ENCODE data around the gene SYTL1. TPM values are rescaled to one million over a fixed set of nuclear protein-coding genes. Genes with fewer than 3 reads are reported as not detected.

SYTL1 gene
- total and polyA plus RNA-seq, 2 experiments from 2014 or later, result not detected

DNA sequence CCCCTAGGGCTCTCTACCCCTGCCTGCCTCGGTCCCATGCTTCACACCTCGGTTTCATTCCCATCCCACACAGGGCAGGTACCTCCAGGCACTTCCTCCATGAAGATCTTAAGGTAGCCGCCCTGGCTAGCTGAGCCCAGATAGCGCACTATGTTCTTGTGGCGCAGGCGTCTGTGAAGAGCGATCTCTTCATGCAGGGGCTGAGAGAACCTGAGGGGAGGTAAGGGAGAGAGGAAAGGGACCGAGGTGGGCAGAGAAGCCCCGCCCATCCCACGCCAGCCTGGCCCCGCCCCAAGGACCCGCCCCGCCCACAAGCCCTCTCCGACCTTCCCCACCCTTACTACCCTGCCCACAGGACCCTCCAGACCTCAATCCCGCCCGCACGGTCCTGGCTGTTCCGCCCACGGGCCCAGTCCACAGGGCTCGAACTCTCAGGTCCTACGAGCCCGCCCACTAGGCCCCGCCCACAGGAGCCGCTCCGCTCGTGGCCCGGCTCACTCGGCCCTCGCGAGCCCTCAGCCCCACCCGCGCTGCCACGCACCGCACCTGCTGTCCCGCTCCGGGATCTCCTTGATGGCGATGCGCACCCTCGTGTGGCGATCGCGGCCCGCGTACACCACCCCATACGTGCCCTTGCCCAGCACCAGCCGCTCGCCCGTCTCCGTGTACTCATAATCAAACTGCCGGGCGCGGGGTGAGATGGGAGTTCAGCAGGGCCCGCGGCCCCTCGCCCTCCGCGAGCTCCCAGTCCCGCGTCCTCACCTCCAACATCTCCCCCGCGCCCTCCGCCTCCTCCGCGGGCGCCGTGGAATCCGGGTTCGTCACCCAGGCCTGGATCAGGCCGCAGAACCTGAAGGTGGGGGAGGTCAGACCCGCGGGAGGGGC lies 18.6 kb downstream of the SYTL1 start:
- Histone ChIP-seq H2AFZ (no peak overlapping the region), H3K4me3 (no peak overlapping the region), H3K4me1 (ENCODE audit: insufficient read depth) (peaks cover 7% of the 10 kb centered on the region; the same call in 1 of the 2 replicates), H3F3A (ENCODE audit: insufficient read depth) (no peaks in the 10 kb centered on the region), H3K9ac (no peak overlapping the region), H3K9me3 (ENCODE audit: low read depth) (no peaks in the 10 kb centered on the region), H3K27me3 (replicated peaks; ENCODE audit: insufficient read depth) (no peaks in the 10 kb centered on the region), H3K79me2 (ENCODE audit: insufficient read depth) (peaks cover 15% of the 10 kb centered on the region), H3K9me2 (ENCODE audit: insufficient read depth) (no peaks in the 10 kb centered on the region), H4K20me1 (ENCODE audit: insufficient read depth) (no peaks in the 10 kb centered on the region), H3K36me3 (ENCODE audit: low read depth) (peaks cover 5% of the 10 kb centered on the region; the same call in 1 of the 2 replicates), H3K27ac (no peak overlapping the region), H3K4me2 (ENCODE audit: unreplicated experiment) (no peak overlapping the region)
- WGBS, 2 experiments (ENCODE audit: low coverage in 1 of 2, low lambda C conversion rate in 2 of 2, missing lambda C conversion rate in 2 of 2), result 79 to 94% methylated on average over 20 to 71 of the region's 71 CpGs
- in situ Hi-C loops (cut with MboI), result no loop called here
- TF ChIP-seq EZH2phosphoT487 (IDR thresholded peaks at IDR 0.05; ENCODE audit: insufficient read depth, low read depth), result no peak
- no peak for TF ChIP-seq EZH2 (IDR thresholded peaks at IDR 0.05; ENCODE audit: insufficient read depth, poor library complexity, severe bottlenecking)
- no peak for DNase-seq

DNA sequence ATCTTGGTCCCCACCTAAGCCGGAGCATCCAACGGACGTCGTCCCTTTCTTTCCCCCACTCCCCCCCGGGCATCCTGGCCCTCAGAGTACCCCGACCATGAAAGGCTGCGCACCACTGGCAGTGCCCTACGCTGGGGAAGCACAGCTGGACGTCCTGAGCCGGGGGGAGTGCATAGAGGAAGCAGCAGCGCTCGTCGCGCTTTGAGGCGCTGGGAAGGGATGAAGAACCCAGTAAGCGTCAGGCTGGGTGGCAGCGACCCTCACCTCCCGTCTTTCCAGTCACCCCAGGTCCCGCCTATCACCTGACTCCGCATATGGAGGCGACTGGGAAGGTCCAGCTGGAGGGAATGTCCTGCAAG lies 19.2 kb downstream of the SYTL1 start:
- H3K9me3 ChIP-seq (ENCODE audit: low read depth), result no peaks in the 10 kb centered on the region
- no peak overlapping the region for H3K4me2 ChIP-seq (ENCODE audit: unreplicated experiment)
- H3K4me1 ChIP-seq (ENCODE audit: insufficient read depth), result peaks cover 7% of the 10 kb centered on the region; the same call in 1 of the 2 replicates
- H3K4me3 ChIP-seq, result no peak overlapping the region
- no peak overlapping the region for H2AFZ ChIP-seq
- in situ Hi-C loops (cut with MboI), result no loop called here
- no peak for DNase-seq
- H3K9me2 ChIP-seq (ENCODE audit: insufficient read depth), result no peaks in the 10 kb centered on the region
- peaks cover 15% of the 10 kb centered on the region for H3K79me2 ChIP-seq (ENCODE audit: insufficient read depth)
- no peaks in the 10 kb centered on the region for H3F3A ChIP-seq (ENCODE audit: insufficient read depth)
- H3K36me3 ChIP-seq (ENCODE audit: low read depth), result peaks cover 5% of the 10 kb centered on the region; the same call in 1 of the 2 replicates
- H3K27me3 ChIP-seq (replicated peaks; ENCODE audit: insufficient read depth), result no peaks in the 10 kb centered on the region
- 89 to 95% methylated on average over 16 to 21 of the region's 21 CpGs for WGBS, 2 experiments (ENCODE audit: low coverage in 1 of 2, low lambda C conversion rate in 2 of 2, missing lambda C conversion rate in 2 of 2)
- no peak overlapping the region for H3K27ac ChIP-seq
- H3K9ac ChIP-seq, result no peak overlapping the region
- no peak for TF ChIP-seq EZH2phosphoT487 (IDR thresholded peaks at IDR 0.05; ENCODE audit: insufficient read depth, low read depth)
- TF ChIP-seq EZH2 (IDR thresholded peaks at IDR 0.05; ENCODE audit: insufficient read depth, poor library complexity, severe bottlenecking), result no peak
- H4K20me1 ChIP-seq (ENCODE audit: insufficient read depth), result no peaks in the 10 kb centered on the region

DNA sequence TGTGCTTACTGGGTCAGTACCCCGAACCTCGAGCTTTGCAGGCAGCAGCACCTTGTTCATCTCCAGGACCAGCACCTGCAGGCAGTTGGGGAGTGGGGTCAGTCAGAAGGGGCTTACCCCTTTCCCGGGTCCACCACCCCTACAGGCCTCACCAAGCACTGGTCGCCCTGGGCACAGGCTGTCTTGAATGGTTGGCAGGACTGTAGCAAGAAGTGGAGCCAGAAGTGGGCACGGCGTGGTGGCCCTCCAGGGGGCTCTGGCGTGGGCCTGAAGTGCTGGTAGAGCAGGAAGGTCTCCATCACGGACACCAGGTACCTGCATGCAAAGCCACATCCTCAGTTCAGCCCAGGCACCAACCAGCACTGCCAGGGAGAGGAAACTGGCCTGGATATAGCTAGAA lies 19.7 kb downstream of the SYTL1 start:
- H3K79me2 ChIP-seq (ENCODE audit: insufficient read depth), result peaks cover 15% of the 10 kb centered on the region
- H2AFZ ChIP-seq, result no peak overlapping the region
- no peaks in the 10 kb centered on the region for H4K20me1 ChIP-seq (ENCODE audit: insufficient read depth)
- H3K27me3 ChIP-seq (replicated peaks; ENCODE audit: insufficient read depth), result no peaks in the 10 kb centered on the region
- TF ChIP-seq EZH2phosphoT487 (IDR thresholded peaks at IDR 0.05; ENCODE audit: insufficient read depth, low read depth) (no peak), EZH2 (IDR thresholded peaks at IDR 0.05; ENCODE audit: insufficient read depth, poor library complexity, severe bottlenecking) (no peak)
- no peaks in the 10 kb centered on the region for H3K9me2 ChIP-seq (ENCODE audit: insufficient read depth)
- 98% methylated on average over 6 to 8 of the region's 8 CpGs for WGBS, 2 experiments (ENCODE audit: low coverage in 1 of 2, low lambda C conversion rate in 2 of 2, missing lambda C conversion rate in 2 of 2)
- peaks cover 5% of the 10 kb centered on the region; the same call in 1 of the 2 replicates for H3K36me3 ChIP-seq (ENCODE audit: low read depth)
- no peak for DNase-seq
- no peak overlapping the region for H3K27ac ChIP-seq
- in situ Hi-C loops (cut with MboI), result no loop called here
- no peak overlapping the region for H3K4me3 ChIP-seq
- H3K9me3 ChIP-seq (ENCODE audit: low read depth), result no peaks in the 10 kb centered on the region
- H3K4me1 ChIP-seq (ENCODE audit: insufficient read depth), result peaks cover 7% of the 10 kb centered on the region; the same call in 1 of the 2 replicates
- no peaks in the 10 kb centered on the region for H3F3A ChIP-seq (ENCODE audit: insufficient read depth)
- no peak overlapping the region for H3K4me2 ChIP-seq (ENCODE audit: unreplicated experiment)
- H3K9ac ChIP-seq, result no peak overlapping the region

DNA sequence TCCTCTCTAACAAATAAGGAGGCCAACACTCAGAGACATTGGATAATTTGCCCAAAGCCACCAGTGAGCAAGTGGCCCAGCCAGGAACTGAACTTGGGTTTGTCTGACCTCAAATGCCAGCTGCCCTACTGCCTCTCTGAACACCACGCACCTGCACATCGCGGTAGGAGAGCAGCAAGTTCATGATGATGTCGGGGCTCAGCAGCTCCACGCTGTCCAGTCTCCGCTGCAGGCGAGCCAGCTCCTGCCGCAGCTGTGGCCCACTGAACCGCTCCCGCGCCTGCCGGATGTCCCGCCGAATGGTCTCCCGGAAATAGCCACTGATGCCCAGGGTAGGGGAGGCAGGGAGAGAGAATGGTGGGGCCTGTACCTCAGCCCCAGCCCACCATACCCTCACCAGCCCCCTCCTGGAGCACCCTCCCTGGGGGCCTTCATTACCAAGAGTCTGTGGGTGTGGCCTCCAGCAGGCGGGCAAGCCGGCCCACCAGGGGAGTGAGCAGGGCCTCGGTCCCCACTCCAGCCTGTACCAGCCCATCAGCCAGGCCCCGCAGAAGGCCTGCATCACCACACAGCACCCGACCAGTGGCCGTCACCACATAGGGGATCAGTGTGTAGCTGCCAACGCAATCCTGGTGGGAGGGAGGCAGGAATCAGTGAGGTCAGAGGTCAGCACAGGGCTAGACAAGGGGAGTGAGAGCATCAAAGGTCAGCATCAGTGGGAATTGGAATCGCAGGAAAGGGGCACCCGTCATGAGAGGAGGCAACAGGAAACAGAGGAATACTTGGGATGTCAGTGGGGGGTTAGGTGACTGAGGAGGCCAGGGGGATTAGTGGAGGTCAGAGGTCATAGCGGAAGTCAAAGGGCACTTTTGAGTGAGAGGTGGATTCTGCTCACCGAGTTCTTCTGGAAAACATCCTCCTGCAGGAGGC lies 22.2 kb downstream of the SYTL1 start:
- Histone ChIP-seq H3K9me2 (ENCODE audit: insufficient read depth) (no peaks in the 10 kb centered on the region), H3K9me3 (ENCODE audit: low read depth) (no peaks in the 10 kb centered on the region), H2AFZ (no peak overlapping the region), H3K36me3 (ENCODE audit: low read depth) (peaks cover 5% of the 10 kb centered on the region; the same call in 1 of the 2 replicates), H4K20me1 (ENCODE audit: insufficient read depth) (no peaks in the 10 kb centered on the region), H3K27ac (no peak overlapping the region), H3K4me2 (ENCODE audit: unreplicated experiment) (no peak overlapping the region), H3K79me2 (ENCODE audit: insufficient read depth) (peaks cover 15% of the 10 kb centered on the region), H3K4me1 (ENCODE audit: insufficient read depth) (peaks cover 15% of the 10 kb centered on the region), H3K4me3 (no peak overlapping the region; the same call in 1 of the 2 replicates), H3K27me3 (replicated peaks; ENCODE audit: insufficient read depth) (no peaks in the 10 kb centered on the region), H3K9ac (no peak overlapping the region), H3F3A (ENCODE audit: insufficient read depth) (no peaks in the 10 kb centered on the region)
- TF ChIP-seq EZH2phosphoT487 (IDR thresholded peaks at IDR 0.05; ENCODE audit: insufficient read depth, low read depth) (no peak), EZH2 (IDR thresholded peaks at IDR 0.05; ENCODE audit: insufficient read depth, poor library complexity, severe bottlenecking) (no peak)
- DNase-seq, result no peak
- in situ Hi-C loops (cut with MboI), result no loop called here
- WGBS, 2 experiments (ENCODE audit: low coverage in 1 of 2, low lambda C conversion rate in 2 of 2, missing lambda C conversion rate in 2 of 2), result 81 to 84% methylated on average over 25 to 26 of the region's 26 CpGs

All from GM23248 (cell line).